K562 (cell line): ENCODE data around the gene INO80. TPM values are rescaled to one million over a fixed set of nuclear protein-coding genes. Genes with fewer than 3 reads are reported as not detected.

Experiments
- ATAC-seq: fragments of 200-7000 bp; cut with Tn5 transposase; 3 replicates; pipeline ENCODE4 v1.9.1; 2020; ENCODE audit warnings: moderate library complexity
- BruUV-seq: library from RNA; stranded (reverse); fragments of 400-500 nt; replicated peaks from 2 replicates; lab custom pipeline; 2021; lab: Mats Ljungman, UMichigan
- CTCF ChIA-PET: fragments of 300-600 bp; formaldehyde crosslinking; extraction: SDS; loops from one replicate; lab custom pipeline; 2021; ENCODE audit warnings: low intra/inter-chr PET ratio; lab: Yijun Ruan, JAX
- POLR2A ChIA-PET: fragments of 300-600, 350-650 bp; sonication (Branson Sonifier 250); formaldehyde crosslinking; extraction: SDS; loops from one replicate; lab custom pipeline; 2021; ENCODE audit warnings: antibody characterized with exemption, inconsistent platforms; lab: Yijun Ruan, JAX
- DNase-seq, 4 experiments: peaks; one replicate each; pipeline versions ENCODE4 v3.0.0 to v3.0.0-alpha.2; 2011 to 2018; ENCODE audit warnings: low spot score in 3 of 4, mixed read lengths in 3 of 4; ENCODE audit errors: extremely low read depth in 1 of 4
- FAIRE-seq: peaks from 2 replicates; lab custom pipeline; 2011; peaks lifted over from hg19 to GRCh38; lab: Jason Lieb, UNC
- H2AFZ ChIP-seq: 2 replicates; pipeline ENCODE4 v1.6.0; 2011; ENCODE audit warnings: low read depth, low read length, control low read depth, inconsistent platforms
- H3K27ac ChIP-seq: fragments of 200-600 bp; 3 replicates; pipeline ENCODE4 v1.8.0; 2011; ENCODE audit warnings: low read depth, mild to moderate bottlenecking, control low read depth, inconsistent platforms, low read length, moderate library complexity, mixed read lengths; ENCODE audit errors: extremely low read depth
- H3K27me3 ChIP-seq, 2 experiments: fragments of 300-600 bp in 1 of 2; 2 replicates in 1 of 2; 3 replicates in 1 of 2; pipeline versions ENCODE4 v1.6.0 to v1.8.0; 2011; ENCODE audit warnings: inconsistent platforms in 2 of 2, low read length in 2 of 2, mild to moderate bottlenecking in 1 of 2, mixed read lengths in 1 of 2, moderate library complexity in 1 of 2; ENCODE audit not compliant: control insufficient read depth in 2 of 2, insufficient read depth in 2 of 2
- H3K36me3 ChIP-seq: fragments of 300-600 bp; 3 replicates; pipeline ENCODE4 v1.8.0; 2011; ENCODE audit warnings: mild to moderate bottlenecking, low read length, inconsistent platforms; ENCODE audit not compliant: control insufficient read depth, insufficient read depth
- H3K4me1 ChIP-seq, 2 experiments: fragments of 200-600 bp in 1 of 2; replicated peaks in 1 of 2; 2 replicates in 1 of 2; 3 replicates in 1 of 2; pipeline versions ENCODE4 v1.5.1 to v1.8.0; 2011; ENCODE audit warnings: inconsistent platforms in 2 of 2, low read length in 2 of 2, mild to moderate bottlenecking in 1 of 2, mixed read lengths in 1 of 2, moderate library complexity in 1 of 2; ENCODE audit not compliant: control insufficient read depth in 2 of 2, insufficient read depth in 2 of 2
- H3K4me2 ChIP-seq: 2 replicates; pipeline ENCODE4 v1.6.1; 2011; ENCODE audit warnings: low read length, control low read depth, inconsistent platforms, mixed read lengths; ENCODE audit not compliant: insufficient read depth
- H3K4me3 ChIP-seq: fragments of 200-600 bp; sonication (generic), shearing (Covaris generic); 2 replicates; pipeline ENCODE4 v1.5.1; 2016; ENCODE audit warnings: control low read depth, inconsistent platforms
- H3K79me2 ChIP-seq: fragments of 200-600 bp; 3 replicates; pipeline ENCODE4 v1.8.0; 2011; ENCODE audit warnings: low read length, inconsistent platforms; ENCODE audit not compliant: control insufficient read depth, insufficient read depth
- H3K9ac ChIP-seq, 2 experiments: 2 replicates each; pipeline versions ENCODE4 v1.6.0 to v1.6.1; 2011; ENCODE audit warnings: low read depth in 2 of 2, low read length in 2 of 2, control low read depth in 1 of 2, inconsistent platforms in 1 of 2, mild to moderate bottlenecking in 1 of 2, mixed read lengths in 1 of 2; ENCODE audit not compliant: insufficient read depth in 1 of 2
- H3K9me1 ChIP-seq: one replicate; pipeline ENCODE4 v1.6.0; 2011; ENCODE audit warnings: inconsistent platforms, mild to moderate bottlenecking, low read length, moderate library complexity; ENCODE audit not compliant: control insufficient read depth, insufficient read depth
- H3K9me3 ChIP-seq: replicated peaks from 2 replicates; pipeline ENCODE4 v1.5.1; 2011; ENCODE audit warnings: low read depth, low read length, inconsistent platforms; ENCODE audit not compliant: control insufficient read depth, insufficient read depth
- H4K20me1 ChIP-seq: replicated peaks from 2 replicates; pipeline ENCODE4 v1.6.1; 2011; ENCODE audit warnings: low read length, inconsistent platforms, mixed read lengths; ENCODE audit not compliant: control insufficient read depth, insufficient read depth
- MIER1 ChIP-seq: fragments of 450-650 bp; IDR thresholded peaks from 2 replicates; pipeline ENCODE4 v1.6.1; 2016; ENCODE audit warnings: antibody characterized with exemption, mild to moderate bottlenecking, low read depth
- PPARD ChIP-seq: fragments of 250-450 bp; sonication (Bioruptor Pico); IDR thresholded peaks from 2 replicates; pipeline ENCODE4 v1.8.0; 2022; ENCODE audit warnings: inconsistent platforms, mild to moderate bottlenecking, moderate library complexity
- ZNF134 ChIP-seq: fragments of 250-450 bp; sonication (Bioruptor Pico); conservative IDR thresholded peaks from 2 replicates; pipeline ENCODE4 v1.4.0; 2020
- WGBS: fragments of 100-300 bp; shearing (Covaris generic); methylation state at CpG from one replicate; pipeline ENCODE4 v1.1.6; 2016; ENCODE audit warnings: low coverage, mixed read lengths; ENCODE audit not compliant: insufficient coverage; ENCODE audit errors: missing lambda C conversion rate; 5-methylcytosine and 5-hydroxymethylcytosine counted together
- in situ Hi-C: fragments of 300-500 bp; cut with MboI; formaldehyde crosslinking; loops from 4 replicates; pipeline ENCODE4 v1.15.0; 2018; ENCODE audit warnings: inconsistent platforms, mixed read lengths
- intact Hi-C: fragments of 100-400 bp; cut with micrococcal nuclease; formaldehyde crosslinking; loops from 2 replicates; pipeline ENCODE4 v1.14.2; 2022
- polyA plus RNA-seq, 8 experiments: library from polyadenylated mRNA; depleted of rRNA in 4 of 8; stranded (reverse) in 5 of 8; unstranded in 3 of 8; fragments of >200 nt; fragmentation: Nextera tagmentation in 2 of 8; fragmentation: Illumina TruSeq in 1 of 8; extraction: Ambion mirVana in 2 of 8; extraction: Trizol in 1 of 8; gene quantifications; 2 replicates each; pipeline versions ENCODE4 v1.2.1 to v1.2.3, GENCODE V29; 2011 to 2014; ENCODE audit warnings: inconsistent platforms in 1 of 8, missing spikeins in 1 of 8
- total RNA-seq, 7 experiments: library from RNA; depleted of rRNA in 6 of 7; stranded (reverse); fragments of >200 nt in 6 of 7; fragmentation: Illumina TruSeq in 2 of 7; extraction: Trizol in 2 of 7; gene quantifications; 2 replicates each; pipeline versions ENCODE4 v1.2.1 to v1.2.3, GENCODE V29; 2011 to 2021; ENCODE audit warnings: low replicate concordance in 1 of 7
- TF ChIP-seq, protein P1 (sequence below): fragments of 450-650 bp; formaldehyde crosslinking; IDR thresholded peaks from 2 replicates; pipeline ENCODE4 v1.4.0; 2022; ENCODE audit warnings: missing genetic modification characterization

INO80 gene
- total and polyA plus RNA-seq, 9 of the 15 experiments (the other 6 are each of a cell fraction or from before 2014, with no cell fraction given) = 1.1 to 25.7 (median 19.9) TPM

- peaks cover 0 to 2% of the 10 kb centered on the region in 2 experiments; a peak in 1 of 5 replicates for H3K27me3 ChIP-seq
- no peaks in the 10 kb centered on the region; the same call in 1 of the 2 replicates for H3K9me3 ChIP-seq
- TF ChIP-seq, protein P1, sequence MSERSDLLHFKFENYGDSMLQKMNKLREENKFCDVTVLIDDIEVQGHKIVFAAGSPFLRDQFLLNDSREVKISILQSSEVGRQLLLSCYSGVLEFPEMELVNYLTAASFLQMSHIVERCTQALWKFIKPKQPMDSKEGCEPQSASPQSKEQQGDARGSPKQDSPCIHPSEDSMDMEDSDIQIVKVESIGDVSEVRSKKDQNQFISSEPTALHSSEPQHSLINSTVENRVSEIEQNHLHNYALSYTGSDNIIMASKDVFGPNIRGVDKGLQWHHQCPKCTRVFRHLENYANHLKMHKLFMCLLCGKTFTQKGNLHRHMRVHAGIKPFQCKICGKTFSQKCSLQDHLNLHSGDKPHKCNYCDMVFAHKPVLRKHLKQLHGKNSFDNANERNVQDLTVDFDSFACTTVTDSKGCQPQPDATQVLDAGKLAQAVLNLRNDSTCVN (CRISPR knock-in tag) = no peak
- no peak for TF ChIP-seq ZNF134 (CRISPR knock-in tag)
- no peak for TF ChIP-seq PPARD (CRISPR knock-in tag)
- no peak for TF ChIP-seq MIER1
- no peak overlapping the region for H2AFZ ChIP-seq
- H3K9me1 ChIP-seq = no peaks in the 10 kb centered on the region
- ChIA-PET POLR2A (interaction anchor here (0.9 kb wide), 3 partner anchors 10 to 47 kb away, joined by 3 to 5 read pairs (median 4); partner anchors contain the start of gene INO80), CTCF (no interaction called here)
- no peak overlapping the region for H3K27ac ChIP-seq
- no peaks in the 10 kb centered on the region for H4K20me1 ChIP-seq
- DNase-seq (no peak), ATAC-seq (no peak), FAIRE-seq (no peak)
- H3K4me2 ChIP-seq = no peak overlapping the region
- H3K4me1 ChIP-seq = no peaks in the 10 kb centered on the region; a peak in 1 of 5 replicates
- H3K36me3 ChIP-seq = no peaks in the 10 kb centered on the region
- 12% methylated on average over 6 of the region's 6 CpGs for WGBS
- in situ Hi-C loops = no loop called here
- no TSS peak for BruUV-seq
- H3K9ac ChIP-seq = no peak overlapping the region
- intact Hi-C loops = no loop called here
- no peaks in the 10 kb centered on the region for H3K79me2 ChIP-seq
- no peak overlapping the region for H3K4me3 ChIP-seq
These were observed 12.3 kb upstream of the INO80 start for GRCh38 chr15:41128174-41128902.
